Stimulated activated CD4-positive, alpha-beta T cell treated with anti-CD3 and anti-CD28 coated beads, Interleukin-12 subunit alpha, Interleukin-12 subunit beta, amount 100 ng/mL, for 4 hours (primary cell): ENCODE data around the gene UGGT2.
"Not testable (repeated sequence)": the region's sequence is repeated elsewhere in the genome, so short reads cannot be mapped to it uniquely, and the experiment has no call there.

ENCODE experiments used
- DNase-seq: peaks from one replicate; pipeline ENCODE4 v3.0.0-alpha.2; 2020

The UGGT2 gene, protein sequence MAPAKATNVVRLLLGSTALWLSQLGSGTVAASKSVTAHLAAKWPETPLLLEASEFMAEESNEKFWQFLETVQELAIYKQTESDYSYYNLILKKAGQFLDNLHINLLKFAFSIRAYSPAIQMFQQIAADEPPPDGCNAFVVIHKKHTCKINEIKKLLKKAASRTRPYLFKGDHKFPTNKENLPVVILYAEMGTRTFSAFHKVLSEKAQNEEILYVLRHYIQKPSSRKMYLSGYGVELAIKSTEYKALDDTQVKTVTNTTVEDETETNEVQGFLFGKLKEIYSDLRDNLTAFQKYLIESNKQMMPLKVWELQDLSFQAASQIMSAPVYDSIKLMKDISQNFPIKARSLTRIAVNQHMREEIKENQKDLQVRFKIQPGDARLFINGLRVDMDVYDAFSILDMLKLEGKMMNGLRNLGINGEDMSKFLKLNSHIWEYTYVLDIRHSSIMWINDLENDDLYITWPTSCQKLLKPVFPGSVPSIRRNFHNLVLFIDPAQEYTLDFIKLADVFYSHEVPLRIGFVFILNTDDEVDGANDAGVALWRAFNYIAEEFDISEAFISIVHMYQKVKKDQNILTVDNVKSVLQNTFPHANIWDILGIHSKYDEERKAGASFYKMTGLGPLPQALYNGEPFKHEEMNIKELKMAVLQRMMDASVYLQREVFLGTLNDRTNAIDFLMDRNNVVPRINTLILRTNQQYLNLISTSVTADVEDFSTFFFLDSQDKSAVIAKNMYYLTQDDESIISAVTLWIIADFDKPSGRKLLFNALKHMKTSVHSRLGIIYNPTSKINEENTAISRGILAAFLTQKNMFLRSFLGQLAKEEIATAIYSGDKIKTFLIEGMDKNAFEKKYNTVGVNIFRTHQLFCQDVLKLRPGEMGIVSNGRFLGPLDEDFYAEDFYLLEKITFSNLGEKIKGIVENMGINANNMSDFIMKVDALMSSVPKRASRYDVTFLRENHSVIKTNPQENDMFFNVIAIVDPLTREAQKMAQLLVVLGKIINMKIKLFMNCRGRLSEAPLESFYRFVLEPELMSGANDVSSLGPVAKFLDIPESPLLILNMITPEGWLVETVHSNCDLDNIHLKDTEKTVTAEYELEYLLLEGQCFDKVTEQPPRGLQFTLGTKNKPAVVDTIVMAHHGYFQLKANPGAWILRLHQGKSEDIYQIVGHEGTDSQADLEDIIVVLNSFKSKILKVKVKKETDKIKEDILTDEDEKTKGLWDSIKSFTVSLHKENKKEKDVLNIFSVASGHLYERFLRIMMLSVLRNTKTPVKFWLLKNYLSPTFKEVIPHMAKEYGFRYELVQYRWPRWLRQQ (N-terminal part only)

DNA sequence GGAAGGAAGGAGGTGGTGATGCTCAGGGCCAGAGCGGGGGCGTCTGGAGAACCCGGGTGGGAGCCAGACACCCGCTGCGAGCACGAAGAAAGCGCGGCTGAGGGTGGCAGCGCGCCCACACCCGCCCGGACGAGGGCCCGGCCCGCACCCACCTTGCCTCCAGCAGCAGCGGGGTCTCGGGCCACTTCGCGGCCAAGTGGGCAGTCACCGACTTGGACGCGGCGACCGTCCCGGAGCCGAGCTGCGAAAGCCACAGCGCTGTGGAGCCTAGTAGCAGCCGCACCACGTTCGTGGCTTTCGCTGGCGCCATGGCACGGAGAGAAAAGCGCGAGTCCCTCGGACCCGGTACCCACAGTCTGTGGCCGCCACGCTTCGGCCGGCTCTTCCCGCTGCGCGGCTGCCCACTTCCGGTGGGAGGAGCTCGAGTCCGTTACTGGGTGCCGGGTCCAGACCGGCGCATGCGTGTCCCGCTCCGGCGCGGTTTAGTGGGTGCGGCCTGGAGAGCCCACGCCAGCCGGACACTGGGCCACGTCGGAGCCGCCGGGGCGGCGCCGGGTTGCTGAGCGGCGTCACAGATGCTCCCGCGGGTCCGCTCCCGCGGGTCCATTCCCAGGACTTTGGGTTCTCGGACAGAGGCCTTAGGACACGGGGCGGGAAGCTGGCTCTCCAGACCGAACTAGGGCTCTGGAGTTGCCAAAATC is at the start of gene UGGT2:
TSS of gene UGGT2 (minus strand) at position 399 of the 701 bp plus-strand sequence. CDS start at position 310, 89 bp downstream.
- DNase-seq, result no peak

DNA sequence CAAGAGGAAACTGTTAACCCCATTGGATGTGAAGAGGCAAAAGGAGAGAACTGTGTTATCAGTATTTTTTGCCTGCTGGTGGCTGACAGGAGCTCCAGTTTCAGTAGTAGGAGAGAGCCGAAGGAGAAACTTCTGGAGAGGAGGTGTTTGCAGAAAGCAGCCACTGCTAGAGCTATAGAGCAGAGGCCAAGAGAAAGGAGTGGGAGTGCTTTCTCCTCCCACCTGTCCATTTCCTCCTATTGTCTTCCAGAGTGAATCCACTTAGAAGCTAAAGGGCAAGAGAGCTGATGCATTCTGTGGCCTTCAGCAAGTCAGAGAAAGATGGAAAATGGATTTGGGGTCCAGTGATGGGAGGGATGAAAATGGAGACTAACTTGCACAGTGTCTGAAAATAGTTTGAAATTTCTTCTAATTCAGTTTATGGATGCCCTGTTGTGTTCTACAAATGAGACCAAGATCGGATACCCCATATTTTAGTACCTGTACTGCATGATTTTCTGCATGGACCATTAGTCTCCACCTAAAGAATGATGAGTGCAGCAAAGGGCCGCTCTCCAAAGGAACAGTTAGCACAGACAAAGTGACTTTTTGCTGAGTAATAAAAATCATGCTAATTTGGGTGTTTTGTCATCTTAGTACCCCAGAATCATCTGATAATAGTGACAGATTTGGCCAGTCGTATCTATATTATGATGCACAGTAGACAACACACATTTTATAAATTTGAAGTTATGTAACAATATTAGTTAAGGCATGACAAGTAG is 47.4 kb upstream of the UGGT2 start:
- DNase-seq, result no peak

DNA sequence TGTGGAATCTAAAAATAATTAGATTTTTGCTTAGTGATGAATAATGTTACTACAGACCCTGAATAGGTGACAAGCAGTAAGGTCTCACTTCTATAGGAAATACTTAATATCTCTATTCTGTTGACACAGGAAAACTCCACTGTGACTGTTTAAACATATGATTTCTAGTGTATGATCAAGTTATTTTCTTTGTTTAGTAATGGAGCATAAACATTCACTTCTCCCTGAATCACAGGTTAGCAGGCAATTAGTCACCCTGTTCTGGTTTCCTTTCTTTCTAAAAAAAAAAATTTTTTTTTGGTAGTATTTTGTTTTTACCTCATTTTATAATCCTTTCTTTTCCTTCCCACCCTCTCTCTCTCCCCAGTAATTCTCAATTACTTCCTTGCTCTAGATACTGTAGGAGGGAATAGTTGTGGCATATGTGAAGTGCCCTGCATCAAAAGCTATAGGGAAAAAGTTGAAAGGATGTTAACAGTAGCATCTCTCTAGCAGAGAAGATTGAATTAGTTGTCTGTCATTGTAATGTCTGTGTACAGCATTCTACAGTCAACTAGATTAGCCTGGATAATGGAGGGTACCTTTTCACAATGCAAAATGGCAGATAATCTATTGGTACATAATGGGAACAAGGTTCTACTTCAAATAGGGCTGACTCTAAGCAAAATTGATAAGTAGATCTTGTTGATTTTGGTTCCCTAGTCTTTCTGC is 40.2 kb upstream of the UGGT2 start:
- no peak for DNase-seq

DNA sequence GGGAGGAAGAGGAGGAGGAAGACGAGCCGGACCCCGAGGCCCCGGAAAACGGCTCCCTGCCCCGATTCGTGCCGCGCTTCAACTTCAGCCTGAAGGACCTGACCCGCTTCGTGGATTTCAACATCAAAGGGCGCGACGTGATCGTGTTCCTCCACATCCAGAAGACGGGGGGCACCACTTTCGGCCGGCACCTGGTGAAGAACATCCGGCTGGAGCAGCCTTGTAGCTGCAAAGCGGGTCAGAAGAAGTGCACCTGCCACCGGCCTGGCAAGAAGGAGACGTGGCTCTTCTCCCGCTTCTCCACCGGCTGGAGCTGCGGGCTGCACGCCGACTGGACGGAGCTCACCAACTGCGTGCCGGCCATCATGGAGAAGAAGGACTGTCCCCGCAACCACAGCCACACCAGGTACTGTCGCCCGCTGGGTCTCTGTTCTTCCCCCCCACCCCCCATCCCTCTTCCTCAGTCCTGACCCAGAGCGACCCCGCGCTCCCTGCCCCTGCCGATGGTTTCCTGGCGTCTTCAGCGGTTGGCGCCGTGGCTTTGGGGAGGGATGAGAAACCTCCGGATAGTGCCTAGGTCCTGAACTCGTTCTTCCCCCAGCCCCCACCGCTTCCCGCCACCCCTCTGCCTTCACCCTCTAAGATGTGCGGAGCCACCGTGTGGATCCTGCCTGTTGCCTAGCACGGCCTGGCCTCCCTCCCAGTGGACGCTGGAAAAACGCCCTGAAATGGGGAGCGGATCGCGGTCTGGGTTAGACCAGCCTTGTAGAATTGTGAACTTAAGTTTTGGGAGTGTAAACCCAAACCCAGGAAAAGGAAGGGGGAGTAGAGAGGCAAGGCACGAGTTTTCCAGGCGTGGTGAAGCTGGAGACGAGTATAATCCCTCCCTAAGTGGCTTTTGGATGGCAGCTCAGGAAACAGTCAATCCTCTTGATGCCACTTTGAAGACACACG is 38.2 kb upstream of the UGGT2 start:
- no peak for DNase-seq

DNA sequence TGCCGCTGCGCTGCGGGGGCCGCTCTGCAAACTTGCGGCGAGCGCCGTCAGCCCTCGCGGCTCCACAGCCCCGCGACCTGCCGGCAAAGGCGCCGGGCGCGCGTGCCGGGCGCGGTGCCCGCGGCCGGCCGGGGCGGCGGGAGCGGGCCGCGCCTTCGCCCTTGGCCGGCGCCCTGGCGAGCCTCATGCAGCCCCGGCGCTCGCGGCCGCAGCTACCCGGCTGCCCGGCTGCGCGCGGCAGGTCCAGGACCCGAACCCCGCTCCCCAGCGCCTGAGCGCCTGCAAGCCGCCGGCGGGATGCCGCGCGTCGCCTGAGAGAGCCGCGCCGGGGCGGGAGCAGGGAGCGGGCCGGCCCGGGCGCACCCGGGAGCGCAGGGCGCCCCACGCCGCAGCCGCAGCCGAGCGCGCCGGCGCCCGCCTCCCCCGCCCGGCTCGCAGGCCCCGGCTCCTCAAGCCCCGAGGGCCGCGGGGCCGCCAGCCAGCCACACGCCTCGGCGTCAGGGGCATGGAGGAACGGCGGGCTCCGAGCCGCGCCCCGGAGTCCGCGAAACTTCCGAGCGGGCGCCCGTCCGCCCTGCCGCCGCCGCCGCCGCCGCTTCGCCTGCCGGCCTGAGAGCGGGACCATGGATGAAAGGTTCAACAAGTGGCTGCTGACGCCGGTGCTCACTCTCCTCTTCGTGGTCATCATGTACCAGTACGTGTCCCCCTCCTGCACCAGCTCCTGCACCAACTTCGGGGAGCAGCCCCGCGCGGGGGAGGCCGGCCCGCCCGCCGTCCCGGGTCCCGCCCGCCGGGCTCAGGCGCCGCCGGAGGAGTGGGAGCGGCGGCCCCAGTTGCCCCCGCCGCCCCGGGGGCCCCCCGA is 37.3 kb upstream of the UGGT2 start:
- DNase-seq, result no peak

DNA sequence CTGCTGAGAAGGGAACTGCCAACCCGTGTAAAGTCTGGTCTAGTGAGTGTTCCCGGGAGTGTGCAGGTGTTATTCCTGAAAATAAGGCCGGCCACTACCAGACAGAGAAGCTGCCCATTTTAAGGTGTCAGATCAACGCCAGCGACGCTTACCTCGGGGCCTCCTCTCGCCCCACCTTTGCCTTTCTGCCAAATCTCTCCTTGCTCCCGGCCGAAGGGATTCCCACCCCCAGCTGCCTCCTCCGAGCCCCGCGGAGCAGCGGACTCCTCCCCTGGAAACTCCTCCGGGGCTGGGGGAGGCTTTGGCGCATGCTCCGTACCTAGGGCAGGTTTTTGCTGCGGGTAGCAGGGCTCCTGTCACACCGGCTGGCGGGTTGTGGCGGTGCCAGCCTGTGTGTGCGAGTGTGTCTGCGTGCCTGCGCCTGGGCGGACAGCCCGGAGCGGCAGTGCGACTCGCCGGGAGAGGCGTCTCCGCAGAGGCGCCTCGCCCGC is 36.6 kb upstream of the UGGT2 start, which contains the start of gene HS6ST3:
TSS of gene HS6ST3 (plus strand) at position 359 of the 491 bp plus-strand sequence.
- no peak for DNase-seq

DNA sequence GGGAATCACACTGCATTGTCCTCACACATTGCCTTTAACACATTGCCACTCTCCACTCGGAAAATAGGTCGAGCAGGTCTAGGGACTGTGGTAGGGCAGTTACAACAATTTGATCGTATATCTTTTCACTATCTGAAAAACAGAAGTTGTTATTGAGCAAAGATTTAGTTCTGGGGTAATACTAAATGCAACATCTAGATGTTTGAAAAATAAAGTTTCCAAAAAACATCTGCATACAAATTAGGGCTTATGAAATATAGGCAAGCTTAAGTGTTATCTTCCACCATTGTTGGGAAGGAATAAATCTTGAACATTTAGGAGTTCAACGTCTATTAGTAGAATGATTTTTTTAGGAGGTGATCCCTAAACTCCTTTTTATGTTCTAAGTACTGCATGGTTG is 35.9 kb upstream of the UGGT2 start:
- no peak for DNase-seq

DNA sequence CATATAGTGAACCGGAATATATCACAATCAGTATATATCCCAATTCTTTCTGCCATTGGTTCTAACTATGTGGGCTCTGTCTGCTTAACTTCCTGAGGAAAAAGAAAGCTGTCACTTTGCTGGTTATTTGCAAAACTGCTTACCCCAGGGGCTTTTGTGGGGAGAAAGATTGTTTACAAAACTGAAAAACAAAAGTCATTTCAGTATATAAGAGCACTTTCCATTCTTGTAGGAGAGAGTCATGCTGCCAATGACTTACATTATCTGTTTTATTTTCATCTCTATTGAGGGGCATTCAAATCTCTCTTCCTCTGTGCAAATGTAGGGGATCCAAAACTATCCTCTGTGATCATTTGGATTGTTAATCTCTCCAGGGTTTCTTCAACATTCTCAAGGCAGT is 33.5 kb upstream of the UGGT2 start:
- no peak for DNase-seq

DNA sequence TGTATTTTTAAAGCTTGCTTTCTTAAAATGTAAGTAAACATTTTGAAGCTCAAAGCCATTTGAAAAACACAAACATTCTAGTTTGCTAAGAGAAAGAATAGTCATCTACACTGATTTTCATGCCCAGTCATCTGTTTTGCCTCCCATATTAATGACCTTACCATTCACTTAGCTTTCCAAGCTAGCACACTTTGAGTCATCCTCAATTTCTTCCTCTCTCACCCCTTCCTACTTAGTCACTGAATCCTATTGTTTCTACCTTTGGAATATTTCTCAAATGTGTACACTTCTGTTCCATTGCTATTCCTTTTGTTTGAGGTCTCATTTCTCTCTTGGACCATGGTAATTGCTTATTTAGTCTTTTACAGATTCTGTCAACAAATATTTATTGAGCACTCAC is 29.4 kb upstream of the UGGT2 start:
- no peak for DNase-seq

DNA sequence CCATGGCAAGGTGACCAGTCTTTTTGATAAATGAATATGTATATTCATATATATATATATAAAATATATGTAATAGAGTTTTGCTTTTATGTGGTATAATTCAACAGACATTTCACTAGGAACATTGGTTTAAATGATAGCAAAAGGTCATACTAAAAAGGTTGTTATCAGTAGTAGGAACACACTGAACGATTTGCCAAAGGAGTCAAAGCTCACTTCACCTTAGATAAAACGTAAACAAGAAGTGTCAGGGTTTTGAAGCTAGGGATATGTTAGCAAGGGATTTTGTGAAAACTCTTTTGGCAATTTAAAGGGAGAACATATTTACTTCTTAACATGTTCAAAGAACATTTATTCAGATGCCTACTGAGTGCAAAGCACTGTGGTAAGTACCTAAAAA is 28.7 kb upstream of the UGGT2 start:
- DNase-seq, result no peak

DNA sequence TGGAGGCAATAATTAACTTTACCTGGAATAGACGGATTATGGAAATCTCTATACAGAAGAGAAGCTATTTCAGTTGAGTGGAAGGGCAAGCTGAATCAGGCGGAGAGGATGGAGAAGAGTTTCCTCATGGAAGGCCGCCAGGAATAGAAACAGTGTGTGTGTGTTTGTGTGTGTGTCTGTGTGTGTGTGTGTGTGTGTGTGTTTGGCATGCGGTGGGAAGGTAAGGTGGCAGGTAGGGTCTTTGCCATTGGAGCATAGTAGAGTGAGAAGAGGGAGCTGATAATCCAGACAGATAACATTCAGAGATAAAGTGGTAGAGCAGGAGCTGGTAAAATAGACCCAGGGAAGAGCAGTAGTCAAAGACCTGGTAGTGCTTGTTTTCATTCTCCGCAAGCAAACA is 27.5 kb upstream of the UGGT2 start:
- no peak for DNase-seq

DNA sequence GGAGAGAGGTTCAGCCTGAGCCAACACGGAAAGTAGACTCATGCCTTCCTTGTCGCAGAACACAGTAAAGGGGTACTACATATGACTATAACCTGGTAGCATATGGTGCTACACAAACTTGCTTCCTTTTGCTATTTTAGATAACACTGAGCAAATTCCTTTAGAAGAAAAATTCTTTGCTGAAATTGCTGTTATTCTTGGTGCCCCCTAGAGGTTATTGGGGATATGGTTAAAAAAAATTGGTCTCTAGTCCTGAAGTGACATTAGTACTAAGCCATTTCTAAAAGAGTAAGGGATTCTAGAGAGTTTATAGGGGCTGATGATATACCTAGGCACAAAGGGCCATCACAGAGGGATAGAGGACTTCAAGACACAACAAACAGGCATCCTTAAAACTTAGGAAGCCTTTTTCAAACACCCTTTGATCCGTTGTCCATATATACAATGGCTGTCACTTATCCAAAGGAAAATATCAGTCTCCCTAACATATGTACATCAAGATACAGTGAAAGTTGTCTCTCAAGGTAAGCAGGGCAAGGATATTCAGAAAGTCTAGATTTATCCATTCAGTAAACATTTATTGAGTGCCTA is 22.8 kb upstream of the UGGT2 start:
- DNase-seq, result no peak

DNA sequence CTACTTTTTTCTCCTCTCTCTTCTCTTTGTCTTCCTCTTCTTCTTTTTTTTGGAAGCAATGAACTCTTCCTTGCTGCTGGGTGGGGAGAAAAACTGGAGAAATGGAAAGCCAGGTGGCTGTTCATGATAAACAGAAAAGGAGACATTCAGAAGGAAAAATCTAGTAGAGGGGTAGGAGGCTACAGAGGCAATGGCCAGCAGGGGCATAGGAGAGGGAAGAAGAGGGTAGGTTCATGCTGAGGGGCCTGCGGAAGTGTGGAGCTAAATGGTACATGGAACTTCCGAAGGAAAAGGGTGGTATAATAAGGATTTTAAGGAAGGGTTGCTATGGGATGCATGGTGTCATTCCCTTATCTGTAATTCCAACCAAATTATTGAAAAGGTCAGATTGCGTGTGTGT is 19.2 kb upstream of the UGGT2 start:
- no peak for DNase-seq

DNA sequence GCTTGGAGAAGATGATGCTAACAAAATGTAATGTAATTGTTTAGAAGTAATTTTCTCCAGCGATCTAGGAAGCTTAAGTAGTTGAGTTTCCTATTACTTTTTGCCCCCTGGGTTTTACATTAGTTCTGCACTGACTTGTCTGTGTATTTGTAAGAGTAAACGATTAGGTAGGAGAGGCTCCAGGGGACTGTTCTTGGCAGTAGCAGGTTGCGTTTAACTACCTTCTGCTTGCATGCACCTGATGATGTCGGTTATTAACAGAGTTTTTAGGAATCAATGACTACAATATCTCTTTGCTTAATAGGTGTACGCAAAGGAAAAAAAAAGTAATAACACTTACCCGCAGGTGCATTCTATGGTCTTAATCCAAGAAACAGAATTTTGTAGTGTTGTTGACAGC is 18.3 kb upstream of the UGGT2 start:
- DNase-seq, result no peak

DNA sequence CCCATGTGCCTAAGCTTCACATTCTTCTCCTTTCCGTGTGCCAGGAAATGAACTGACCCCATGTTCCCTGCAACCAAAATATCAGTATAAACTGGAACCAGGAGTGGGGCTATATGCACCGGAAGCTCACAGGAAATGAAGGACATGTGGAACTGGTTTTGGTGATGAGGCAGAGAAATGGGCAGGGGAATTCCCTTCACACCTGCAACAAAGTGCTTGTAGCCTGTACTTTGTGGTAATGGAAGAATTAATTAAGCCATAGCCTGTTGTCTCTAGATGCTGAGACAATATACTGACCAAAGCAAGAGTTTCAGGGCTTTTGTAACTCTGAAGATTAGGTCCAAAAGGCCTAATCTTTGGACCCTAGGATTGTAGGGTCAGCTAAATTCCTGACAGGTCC is 15.5 kb upstream of the UGGT2 start:
- no peak for DNase-seq

DNA sequence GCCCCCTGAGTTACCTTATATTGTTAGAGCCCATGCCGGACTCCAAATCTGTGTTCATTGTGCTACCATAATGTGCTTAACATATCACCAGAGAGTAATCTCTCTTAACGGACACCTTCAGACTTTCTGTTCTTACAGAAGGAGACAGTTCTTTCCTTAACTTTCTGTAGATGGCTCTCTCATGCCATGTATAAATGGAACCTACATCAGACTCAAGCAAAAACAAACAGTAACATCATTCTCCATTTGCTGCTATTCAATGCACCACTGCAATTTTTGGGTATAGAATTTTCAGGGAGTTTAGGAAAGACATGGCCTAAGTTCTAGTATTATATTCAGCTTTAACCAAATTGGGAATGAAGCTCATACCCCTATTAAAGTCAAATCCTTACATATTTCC is 12.6 kb upstream of the UGGT2 start:
- DNase-seq, result no peak

DNA sequence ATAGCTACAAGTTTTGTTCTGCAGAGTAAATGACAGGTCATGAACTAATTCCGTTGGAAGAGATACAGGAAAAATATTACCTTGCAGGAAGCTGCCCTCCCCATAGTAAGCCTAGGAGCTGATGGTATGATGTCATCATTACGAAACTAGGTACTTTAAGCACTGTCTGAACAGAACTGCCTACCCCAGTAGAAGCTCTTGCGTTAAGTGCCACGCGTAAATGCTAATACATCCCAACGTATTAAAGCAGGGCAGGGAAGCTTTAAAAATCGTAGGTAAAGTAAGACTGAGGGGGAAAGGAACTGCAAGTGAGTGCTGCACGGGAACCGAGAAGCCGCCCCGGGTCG is 572 bp downstream of the UGGT2 start:
- DNase-seq, result no peak

DNA sequence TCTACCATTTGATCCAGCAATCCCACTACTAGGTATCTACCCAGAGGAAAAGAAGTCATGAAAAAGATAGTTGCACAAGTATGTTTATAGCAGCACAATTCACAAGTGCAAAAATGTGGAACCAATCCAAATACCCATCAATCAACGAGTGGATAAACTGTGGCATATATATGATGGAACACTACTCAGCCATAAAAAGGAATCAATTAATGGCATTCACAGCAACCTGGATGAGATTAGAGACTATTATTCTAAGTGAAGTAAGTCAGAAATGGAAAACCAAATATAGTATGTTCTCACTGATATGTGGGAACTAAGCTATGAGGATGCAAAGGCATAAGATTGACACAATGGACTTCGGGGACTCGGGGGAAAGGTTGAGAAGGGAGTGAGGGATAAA is 1.3 kb downstream of the UGGT2 start:
- not testable (repeated sequence) for DNase-seq
